ENCODE data around the gene OTX2. TPM values are rescaled to one million over a fixed set of nuclear protein-coding genes. Genes with fewer than 3 reads are reported as not detected.

OTX2 gene
- total and polyA plus RNA-seq, 2 of the 13 experiments (the other 11 are each of a cell fraction or from before 2014, with no cell fraction given) = not detected

- POLR2A ChIA-PET = no interaction called here
- H3K9ac ChIP-seq (ENCODE audit: insufficient read depth, low read depth, low read length) = no peak overlapping the region
Measured at GRCh38 chr14:56805992-56806727, 4.1 kb downstream of the OTX2 start.

More at GRCh38 chr14:56805992-56806727, 4.1 kb downstream of the OTX2 start:
- DNase-seq (ENCODE audit: low spot score) (no peak), FAIRE-seq (no peak), ATAC-seq (no peak)
- H2AFZ ChIP-seq (ENCODE audit: low read length) = no peak overlapping the region
- H3K4me2 ChIP-seq (ENCODE audit: low read depth, low read length) = no peak overlapping the region
- 0 out of 2 replicates have a peak, but pooled peaks cover 4% of the 10 kb centered on the region for H4K20me1 ChIP-seq (ENCODE audit: insufficient read depth, low read length)
- 7% methylated on average over 9 of the region's 9 CpGs for WGBS (ENCODE audit: low lambda C conversion rate)
- no peaks in the 10 kb centered on the region for H3K79me2 ChIP-seq (ENCODE audit: insufficient read depth, low read length)
- no peak overlapping the region for H3K4me3 ChIP-seq (replicated peaks in 1 of 3; ENCODE audit: insufficient read depth in 1 of 3, low read depth in 2 of 3, low read length in 3 of 3)
- no TSS peak for BruUV-seq (replicated peaks)
- H3K36me3 ChIP-seq (replicated peaks in 1 of 2; ENCODE audit: control insufficient read depth in 1 of 2, insufficient read depth in 2 of 2, low read length in 2 of 2) = no peaks in the 10 kb centered on the region
- no peak for TF ChIP-seq ZBTB38 (CRISPR knock-in tag; IDR thresholded peaks at IDR 0.05)
- no peak for TF ChIP-seq POLR2A (IDR thresholded peaks at IDR 0.05; ENCODE audit: insufficient read depth in 1 of 2, low read depth in 2 of 2, low read length in 2 of 2)
- TF ChIP-seq GATAD1 (CRISPR knock-in tag; IDR thresholded peaks at IDR 0.05) = no peak
- TF ChIP-seq IKZF1 (IDR thresholded peaks at IDR 0.05) = no peak
- no peak for TF ChIP-seq ZNF24 (IDR thresholded peaks at IDR 0.05)
- TF ChIP-seq ZNF878 (CRISPR knock-in tag; IDR thresholded peaks at IDR 0.05) = no peak
- TF ChIP-seq HNF4A (CRISPR knock-in tag; IDR thresholded peaks at IDR 0.05) = no peak
- no peak for TF ChIP-seq ZUFSP (CRISPR knock-in tag; IDR thresholded peaks at IDR 0.05; ENCODE audit: borderline replicate concordance)
- TF ChIP-seq EHMT2 (IDR thresholded peaks at IDR 0.05; ENCODE audit: borderline replicate concordance, low read depth, low read length) = no peak
- no peak for TF ChIP-seq GRHL1 (CRISPR knock-in tag; conservative IDR thresholded peaks at IDR 0.05)
- no peak for TF ChIP-seq SMAD3 (CRISPR knock-in tag; IDR thresholded peaks at IDR 0.05)
- TF ChIP-seq TIGD3 (CRISPR knock-in tag; IDR thresholded peaks at IDR 0.05; ENCODE audit: borderline replicate concordance) = no peak
- TF ChIP-seq AGO1 (IDR thresholded peaks at IDR 0.05; ENCODE audit: low read depth, low read length, poor library complexity, severe bottlenecking) = no peak
- TF ChIP-seq ESRRA (CRISPR knock-in tag; IDR thresholded peaks at IDR 0.05; ENCODE audit: low read depth) = no peak
- TF ChIP-seq TCF12 (IDR thresholded peaks at IDR 0.05) = no peak
- no peak for TF ChIP-seq TCF12 (CRISPR knock-in tag; IDR thresholded peaks at IDR 0.05)
- no peak for TF ChIP-seq TFDP1 (CRISPR knock-in tag; IDR thresholded peaks at IDR 0.05; ENCODE audit: borderline replicate concordance)
- TF ChIP-seq ZNF740 (CRISPR knock-in tag; IDR thresholded peaks at IDR 0.05) = no peak
- no peak for TF ChIP-seq NR1H2 (CRISPR knock-in tag; IDR thresholded peaks at IDR 0.05; ENCODE audit: borderline replicate concordance, low read depth)
- no peak for TF ChIP-seq ISX (CRISPR knock-in tag; conservative IDR thresholded peaks at IDR 0.05)
- peaks cover 9 to 70% of the 10 kb centered on the region in 2 experiments; a peak in 4 of 5 replicates for H3K27me3 ChIP-seq (ENCODE audit: control insufficient read depth in 1 of 2, insufficient read depth in 2 of 2, low read length in 2 of 2)
- H3K4me1 ChIP-seq (ENCODE audit: insufficient read depth, low read length) = no peaks in the 10 kb centered on the region
- CTCF ChIA-PET (ENCODE audit: low intra/inter-chr PET ratio, low total read pairs) = no interaction called here
- in situ Hi-C loops (cut with HindIII; ENCODE audit: extremely low pct_ligation_motif_present, low pct_unique_long_range_greater_than_20kb) = no loop called here
- intact Hi-C loops (cut with micrococcal nuclease; ENCODE audit: unreplicated experiment) = no loop called here
- H3K9me3 ChIP-seq (ENCODE audit: low read length) = no peaks in the 10 kb centered on the region
- H3K27ac ChIP-seq (ENCODE audit: extremely low read length, insufficient read depth, low read length) = no peak overlapping the region

Data from HepG2 (cell line).